Hematopoietic multipotent progenitor cell treated with erythropoietin and hydrocortisone succinate and interleukin-3 and kit ligand, for 15 days (in vitro differentiated cells): ENCODE results near the gene ADGRL3.

Source experiments
- DNase-seq: peaks from one replicate; pipeline ENCODE4 v3.0.0-alpha.2; 2015; ENCODE audit warnings: low spot score

Gene ADGRL3

DNA sequence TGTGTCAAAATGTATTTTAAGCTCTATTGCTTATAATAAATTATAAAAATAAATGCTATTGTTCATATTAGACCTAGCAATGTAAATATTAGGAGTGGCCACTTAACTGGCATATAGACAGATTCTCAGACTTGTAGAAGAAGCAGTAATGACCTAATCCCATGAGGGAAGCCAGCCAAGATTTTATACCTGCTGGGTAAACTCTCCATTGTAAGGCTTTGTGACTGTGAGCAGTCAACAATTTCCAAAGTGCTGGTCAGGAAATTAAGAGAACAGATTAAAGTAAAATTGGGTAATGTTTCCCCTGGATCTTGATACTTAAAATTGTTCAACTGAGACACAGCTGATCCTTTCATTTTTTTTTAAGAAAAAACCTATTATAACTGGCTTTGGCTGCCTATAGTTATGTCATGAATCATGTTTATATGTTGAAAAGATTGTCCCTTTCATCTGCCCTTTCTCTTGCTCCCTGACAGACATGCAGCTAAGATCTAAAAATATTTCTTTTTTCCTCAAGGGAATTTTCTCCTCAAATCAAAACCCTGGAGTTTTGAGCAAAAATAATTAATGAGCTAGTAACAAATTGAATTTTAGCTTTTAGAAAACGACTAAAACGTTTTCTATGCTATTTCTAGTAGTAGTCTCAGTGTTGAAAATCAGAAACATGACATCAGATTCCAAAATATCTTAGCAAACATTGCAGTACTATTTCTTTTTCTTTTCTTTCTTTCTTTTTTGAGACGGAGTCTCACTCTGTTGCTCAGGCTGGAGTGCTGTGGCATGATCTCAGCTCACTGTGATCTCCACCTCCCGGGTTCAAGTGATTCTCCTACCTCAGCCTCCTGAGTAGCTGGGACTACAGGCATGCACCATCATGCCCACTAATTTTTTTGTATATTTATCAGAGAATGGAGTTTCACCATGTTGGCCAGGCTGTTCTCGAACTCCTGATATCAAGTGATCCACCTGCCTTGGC is 77.9 kb downstream of the ADGRL3 start:
- no peak for DNase-seq

- DNase-seq, result no peak
Measured at GRCh38 chr4:61292322-61292721, 92.2 kb downstream of the ADGRL3 start.

DNA sequence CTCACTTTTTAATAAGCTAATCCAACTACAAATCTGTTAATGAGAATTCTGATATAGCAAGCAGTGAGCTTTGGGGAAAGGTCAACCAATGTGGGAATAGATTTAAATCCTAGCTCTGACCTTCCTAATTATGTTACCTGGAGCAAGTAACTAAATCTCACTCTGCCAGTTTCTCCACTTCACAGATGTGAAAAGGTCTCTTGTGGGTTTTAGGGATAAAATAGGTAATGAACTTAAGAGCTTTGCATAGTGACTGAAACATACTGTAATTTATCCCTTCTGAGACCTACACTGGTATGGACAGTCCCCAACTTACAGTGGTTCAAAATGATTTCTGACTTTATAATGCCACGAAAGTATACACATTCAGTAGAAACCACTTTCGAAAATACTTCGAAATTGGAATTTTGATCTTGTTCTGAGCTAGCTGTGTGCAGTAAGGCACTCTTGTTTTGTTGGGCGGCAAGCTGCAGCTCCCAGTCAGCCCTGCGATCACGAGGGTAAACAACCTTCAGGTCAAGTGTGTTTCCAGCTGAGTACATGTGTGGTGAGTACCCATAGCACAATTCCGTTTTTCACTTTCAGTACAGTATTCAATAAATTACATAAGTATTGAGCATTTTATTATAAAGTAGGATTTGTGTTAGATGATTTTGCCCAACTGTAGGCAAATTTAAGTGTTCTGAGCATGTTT is 93.7 kb downstream of the ADGRL3 start:
- no peak for DNase-seq

DNA sequence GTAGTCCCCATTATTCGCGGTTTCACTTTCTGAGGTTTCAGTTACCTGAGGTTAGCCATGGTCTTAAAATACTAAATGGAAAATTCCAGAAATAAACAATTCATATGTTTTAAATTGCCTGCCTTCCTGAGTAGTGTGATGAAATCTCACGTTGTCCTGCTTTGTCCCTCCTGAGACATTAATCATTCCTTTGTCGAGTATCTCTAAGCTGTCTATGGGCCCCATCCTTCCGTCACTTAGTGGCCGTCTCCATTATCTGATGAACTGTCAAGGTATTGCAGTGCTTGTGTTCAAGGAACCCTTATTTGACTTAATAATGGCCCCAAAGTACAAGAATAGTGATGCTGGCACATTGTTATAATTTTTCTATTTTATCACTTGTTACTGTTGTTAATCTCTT is 94.8 kb downstream of the ADGRL3 start:
- DNase-seq, result no peak

GRCh38 chr4:61296144-61296543 is 96.0 kb downstream of the ADGRL3 start:
- DNase-seq, result no peak

DNA sequence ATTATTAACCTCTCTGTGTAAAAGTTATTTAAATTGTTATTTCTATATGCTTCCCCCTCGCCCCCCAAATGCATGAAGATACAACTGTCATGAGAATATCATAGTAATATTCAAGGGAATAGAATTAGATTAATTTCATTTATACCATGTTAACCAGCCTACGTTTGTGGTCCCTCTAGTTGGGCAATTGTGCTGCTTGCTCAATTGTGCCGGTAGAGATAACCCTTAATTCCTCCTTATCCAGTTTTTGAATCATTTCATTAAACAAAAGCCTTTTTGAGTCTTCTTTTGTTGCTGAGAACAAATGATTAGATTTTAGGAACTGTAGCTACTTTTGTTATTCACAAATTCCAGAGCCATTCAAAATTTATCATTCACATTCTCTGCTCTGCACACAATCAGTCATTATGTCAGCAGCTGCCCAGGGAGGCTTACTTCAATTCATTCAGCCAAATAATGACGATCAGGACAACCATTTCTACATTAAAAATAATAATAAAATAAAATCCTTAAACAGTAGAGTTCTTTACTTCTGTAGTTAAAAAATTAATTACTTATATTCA is 98.1 kb downstream of the ADGRL3 start:
- DNase-seq, result no peak

DNA sequence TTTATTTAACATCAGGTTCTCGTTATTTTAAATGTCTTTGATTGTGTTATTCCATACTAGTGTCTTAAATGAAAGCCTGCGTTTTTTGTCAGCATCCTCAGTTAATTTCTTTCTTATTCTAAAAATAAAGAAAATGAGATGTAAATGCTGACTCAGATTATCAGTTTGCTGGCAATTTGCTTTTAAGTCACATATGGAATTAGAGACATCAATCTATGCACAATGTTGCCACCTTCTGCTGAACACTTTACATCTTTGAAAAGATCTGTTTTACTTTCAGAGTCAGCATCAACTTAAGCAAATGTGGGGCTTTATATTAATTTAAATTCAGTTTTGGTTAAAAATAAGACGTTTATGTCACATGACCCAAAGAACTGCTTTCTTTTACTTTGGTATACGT is 99.2 kb downstream of the ADGRL3 start:
- DNase-seq, result no peak

DNA sequence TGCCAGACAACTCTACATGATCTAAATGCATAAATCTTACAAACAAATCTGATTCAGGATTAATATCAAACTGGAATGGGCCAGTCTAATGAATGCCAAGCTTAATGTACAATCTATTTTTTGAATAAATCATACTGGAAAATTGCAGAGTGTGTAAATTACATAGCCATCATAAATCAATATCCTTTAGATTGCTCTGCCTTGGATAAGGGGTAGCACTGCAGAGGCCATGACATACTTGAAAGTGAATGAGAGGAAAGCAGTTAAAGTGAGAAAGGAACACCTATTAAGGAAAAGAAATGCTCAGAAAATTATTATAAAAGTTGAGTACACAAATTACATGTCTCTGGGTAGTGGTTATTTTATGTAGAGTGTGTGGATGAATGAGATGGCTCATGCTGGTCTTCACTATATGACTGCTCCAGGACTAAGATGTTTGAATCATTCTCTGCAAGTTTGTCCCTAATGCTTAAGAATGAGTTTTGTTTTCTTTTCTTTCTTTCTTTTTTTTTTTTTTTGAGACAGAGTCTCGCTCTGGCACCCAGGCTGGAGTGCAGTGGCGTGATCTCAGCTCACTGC is 100.2 kb downstream of the ADGRL3 start:
- no peak for DNase-seq

DNA sequence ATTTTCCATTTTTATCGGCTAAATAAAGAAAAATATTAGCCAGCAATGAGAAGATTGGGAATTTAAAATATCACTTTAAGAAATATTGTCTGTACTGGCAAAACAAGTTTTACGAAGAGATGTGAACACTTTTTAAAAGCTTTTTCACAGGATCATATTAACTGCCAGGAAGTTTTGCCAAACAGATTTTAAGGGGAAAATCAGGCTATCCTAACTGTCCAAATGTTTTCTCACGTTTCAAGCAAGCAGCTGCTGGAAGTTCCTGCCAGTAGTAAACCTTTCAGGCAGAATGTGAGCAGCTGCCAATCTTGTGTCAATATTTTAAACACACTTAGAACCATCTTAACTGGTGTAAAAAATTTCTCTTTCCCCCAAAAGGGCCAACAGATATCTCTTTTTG is 101.1 kb downstream of the ADGRL3 start:
- DNase-seq, result no peak

DNA sequence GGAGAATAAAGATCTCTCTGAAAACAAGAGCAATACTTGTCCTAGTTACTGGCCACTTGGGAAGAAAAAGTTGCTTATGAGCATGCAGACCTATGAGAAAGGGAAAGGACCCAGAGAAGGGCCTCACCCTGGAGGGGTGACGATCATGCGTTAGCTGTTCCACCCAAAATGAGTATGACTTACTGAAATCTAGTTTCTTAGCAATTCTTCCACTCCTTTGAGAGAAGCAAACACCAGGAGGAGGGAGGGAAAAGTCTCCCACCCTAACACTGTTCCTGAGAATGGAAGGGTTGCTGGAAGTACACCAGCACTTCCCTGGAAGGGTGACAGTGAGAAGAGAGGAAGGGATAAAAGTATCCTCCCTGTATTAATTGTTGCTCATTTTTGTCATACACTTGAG is 107.9 kb downstream of the ADGRL3 start:
- no peak for DNase-seq

GRCh38 chr4:61309616-61310015 is 109.5 kb downstream of the ADGRL3 start:
- DNase-seq, result no peak

GRCh38 chr4:61312526-61312925 is 112.4 kb downstream of the ADGRL3 start:
- no peak for DNase-seq

DNA sequence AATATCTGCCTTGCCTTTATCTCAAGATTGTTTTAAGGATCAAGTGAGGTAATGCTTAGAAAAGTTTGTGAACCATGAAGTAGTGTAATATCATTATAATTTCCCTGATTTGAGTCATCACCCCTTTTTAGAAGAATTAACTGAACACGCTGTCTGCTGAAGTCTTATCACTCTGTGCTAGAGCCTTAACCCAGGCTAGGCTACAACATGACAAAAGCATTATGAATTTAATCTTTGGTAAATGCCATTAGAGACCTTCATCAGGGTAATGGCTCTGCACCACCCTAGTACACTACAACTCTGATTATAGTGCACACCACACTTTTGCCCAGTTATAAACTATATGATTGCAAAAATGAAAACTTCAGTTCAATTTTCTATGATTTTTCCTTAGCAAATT is 118.3 kb downstream of the ADGRL3 start:
- no peak for DNase-seq

DNA sequence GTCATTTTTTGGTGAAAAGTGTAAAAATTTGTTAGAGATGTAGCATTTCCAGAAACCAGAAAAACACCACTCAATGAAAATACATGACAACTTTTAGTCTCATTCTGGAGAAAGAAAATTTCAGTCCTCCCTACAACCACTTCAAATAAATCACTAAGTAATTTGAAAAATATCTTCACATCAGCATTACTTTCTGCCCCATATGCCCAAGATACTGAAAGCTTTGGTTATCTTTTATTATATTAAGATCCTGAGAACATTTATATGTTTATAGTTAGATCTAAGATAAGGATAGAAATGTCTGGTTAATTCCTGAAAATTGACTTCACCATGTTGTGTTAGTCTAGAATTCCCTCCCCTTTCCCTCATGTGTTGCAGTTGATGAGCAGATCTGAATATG is 119.0 kb downstream of the ADGRL3 start:
- no peak for DNase-seq

DNA sequence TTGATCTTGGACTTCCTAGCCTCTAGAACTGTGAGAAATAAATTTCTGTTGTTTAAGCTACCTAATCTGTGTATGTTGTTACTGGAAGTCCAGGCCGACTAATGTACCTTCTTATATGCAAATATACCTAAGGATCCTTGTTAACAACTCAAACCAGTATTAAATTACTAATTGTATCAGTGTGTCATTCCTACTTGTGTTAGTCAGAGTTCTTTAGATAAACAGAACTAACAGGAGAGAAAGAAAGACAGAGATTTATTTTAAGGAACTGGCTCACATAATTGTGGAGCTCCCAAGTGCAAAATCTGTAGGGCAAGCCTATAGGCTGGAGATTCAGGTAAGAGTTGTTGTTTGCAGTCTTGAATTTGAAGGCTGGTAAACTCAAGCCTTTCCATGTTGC is 120.0 kb downstream of the ADGRL3 start:
- no peak for DNase-seq

GRCh38 chr4:61320631-61321030 is 120.5 kb downstream of the ADGRL3 start:
- no peak for DNase-seq

DNA sequence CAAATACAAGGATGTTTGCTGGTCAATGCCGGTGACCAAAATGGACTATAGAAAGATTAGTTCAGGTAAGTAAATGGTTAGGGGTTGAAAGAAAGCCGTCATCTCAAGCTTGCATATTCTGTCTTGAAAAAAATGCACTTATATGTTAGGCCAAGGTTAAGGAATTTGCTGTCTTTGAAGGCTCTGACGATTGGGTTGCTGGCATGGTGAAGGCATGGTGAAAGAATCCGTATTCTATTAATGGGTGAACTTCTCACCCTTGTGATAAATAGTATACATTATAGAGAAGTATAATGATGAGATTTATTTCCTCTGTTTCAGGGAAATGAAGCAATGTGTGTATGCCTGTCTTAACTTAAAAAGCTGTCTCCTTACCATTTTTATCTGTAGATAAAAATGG is 132.6 kb downstream of the ADGRL3 start:
- DNase-seq, result no peak

DNA sequence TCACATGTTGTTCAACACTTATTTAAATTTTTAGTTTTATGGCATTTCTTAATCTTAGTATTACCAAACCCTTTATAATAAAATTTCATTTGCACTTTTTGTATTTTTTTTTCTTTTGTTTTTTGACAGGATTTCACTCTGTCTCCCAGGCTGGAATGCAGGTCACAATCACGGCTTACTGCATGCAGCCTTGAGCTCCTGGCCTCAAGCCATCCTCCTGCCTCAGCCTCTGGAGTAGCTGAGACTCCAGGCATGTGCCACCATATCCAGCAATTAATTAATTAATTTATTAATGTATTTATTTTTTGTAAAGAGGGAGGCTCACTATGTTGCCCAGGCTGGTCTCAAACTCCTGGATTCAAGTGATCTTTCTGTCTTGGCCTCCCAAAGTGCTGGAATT is 133.4 kb downstream of the ADGRL3 start:
- no peak for DNase-seq

- no peak for DNase-seq
Measured at GRCh38 chr4:61335241-61335763, 135.2 kb downstream of the ADGRL3 start.

GRCh38 chr4:61336488-61336887 is 136.4 kb downstream of the ADGRL3 start:
- no peak for DNase-seq

- DNase-seq, result no peak
Measured at GRCh38 chr4:61336916-61337315, 136.8 kb downstream of the ADGRL3 start.

- no peak for DNase-seq
Measured at GRCh38 chr4:61342061-61342460, 141.9 kb downstream of the ADGRL3 start.
